Stimulated activated naive CD8-positive, alpha-beta T cell treated with anti-CD3 and anti-CD28 coated beads, Interleukin-15, Interleukin-2, amounts not matched to agents 100 U/mL and 50 U/mL, for 24 hours (primary cell): Measurements from ENCODE around the gene DNAAF9.

Experiments used
- ATAC-seq: fragments of 150-1000 bp; cut with Tn5 transposase; one replicate; pipeline ENCODE4 v1.10.0; 2021
- DNase-seq: peaks from one replicate; pipeline ENCODE4 v3.0.0; 2021

Gene DNAAF9

GRCh38 chr20:3371754-3372153 is 35.7 kb downstream of the DNAAF9 start:
- DNase-seq (no peak), ATAC-seq (no peak)

GRCh38 chr20:3367089-3367488 is 40.4 kb downstream of the DNAAF9 start:
- ATAC-seq: no peak

GRCh38 chr20:3364323-3365013 is 43.0 kb downstream of the DNAAF9 start:
- ATAC-seq (no peak), DNase-seq (no peak)

More at GRCh38 chr20:3367089-3367488, 40.4 kb downstream of the DNAAF9 start:
- DNase-seq: no peak

GRCh38 chr20:3360752-3361151 is 46.7 kb downstream of the DNAAF9 start:
- ATAC-seq (no peak), DNase-seq (no peak)

- ATAC-seq (no peak), DNase-seq (no peak)
Observed at GRCh38 chr20:3358676-3359340, 48.7 kb downstream of the DNAAF9 start.
